DND-41 (cell line): ENCODE results near the gene CEACAM19.

Experiments used
- CTCF ChIP-seq: IDR thresholded peaks from 2 replicates; pipeline ENCODE4 v1.5.1; 2012; ENCODE audit warnings: borderline replicate concordance, low read length, moderate library complexity, mild to moderate bottlenecking; ENCODE audit not compliant: poor library complexity, severe bottlenecking; ENCODE audit errors: extremely low read depth
- EZH2 ChIP-seq: IDR thresholded peaks from 3 replicates; pipeline ENCODE4 v1.6.1; 2012; ENCODE audit warnings: borderline replicate concordance, low read depth, mild to moderate bottlenecking, moderate library complexity, low read length, inconsistent platforms; ENCODE audit not compliant: severe bottlenecking

GRCh38 chr19:44712864-44713515 lies 41.7 kb downstream of the CEACAM19 start:
- no peak for TF ChIP-seq EZH2
- TF ChIP-seq CTCF = no peak
